Natural killer cell (primary cell): ENCODE data around the gene DGKB. TPM values are rescaled to one million over a fixed set of nuclear protein-coding genes. Genes with fewer than 3 reads are reported as not detected.

Experiments
- ATAC-seq, 3 donors: fragments of 150-1000 bp in 2 of 3; fragments of 200-7000 bp in 1 of 3; cut with Tn5 transposase; 1 replicate in 1 of 3; 2 replicates in 2 of 3; pipeline ENCODE4 v1.10.0; 2021; ENCODE audit warnings: mild to moderate bottlenecking in 2 of 3, moderate library complexity in 2 of 3
- DNase-seq, 2 donors: peaks; one replicate each; pipeline versions ENCODE4 v3.0.0 to v3.0.0-alpha.2; 2013 to 2021; ENCODE audit warnings: mixed read lengths in 1 of 2
- H3K27ac ChIP-seq: one replicate; pipeline ENCODE4 v1.5.1; 2013; ENCODE audit warnings: mild to moderate bottlenecking, low read length
- H3K27me3 ChIP-seq: one replicate; pipeline ENCODE4 v1.6.1; 2013; ENCODE audit warnings: low read length; ENCODE audit not compliant: control insufficient read depth, insufficient read depth
- H3K36me3 ChIP-seq: one replicate; pipeline ENCODE4 v1.6.1; 2013; ENCODE audit warnings: low read length; ENCODE audit not compliant: control insufficient read depth, insufficient read depth
- H3K4me1 ChIP-seq: one replicate; pipeline ENCODE4 v1.6.1; 2013; ENCODE audit warnings: low read length; ENCODE audit not compliant: control insufficient read depth, insufficient read depth
- H3K4me3 ChIP-seq: one replicate; pipeline ENCODE4 v1.5.1; 2013; ENCODE audit warnings: low read length
- H3K9me3 ChIP-seq: one replicate; pipeline ENCODE4 v1.6.1; 2013; ENCODE audit warnings: low read length; ENCODE audit not compliant: control insufficient read depth, insufficient read depth
- H3K27ac Mint-ChIP-seq, 2 donors: one replicate each; pipeline ENCODE4 v1.8.0; 2022; ENCODE audit warnings: mild to moderate bottlenecking in 2 of 2, mixed read lengths in 2 of 2, moderate library complexity in 1 of 2
- H3K27me3 Mint-ChIP-seq, 2 donors: one replicate each; pipeline ENCODE4 v1.8.0; 2022; ENCODE audit warnings: low read depth in 2 of 2, mixed read lengths in 2 of 2
- H3K36me3 Mint-ChIP-seq: one replicate; pipeline ENCODE4 v1.8.0; 2022; ENCODE audit warnings: mixed read lengths
- H3K4me1 Mint-ChIP-seq, 2 donors: one replicate each; pipeline ENCODE4 v1.8.0; 2022; ENCODE audit warnings: mixed read lengths in 2 of 2
- H3K4me3 Mint-ChIP-seq: one replicate; pipeline ENCODE4 v1.8.0; 2022; ENCODE audit warnings: mild to moderate bottlenecking, moderate library complexity, mixed read lengths
- H3K9me3 Mint-ChIP-seq, 2 donors: one replicate each; pipeline ENCODE4 v1.8.0; 2022; ENCODE audit warnings: mixed read lengths in 2 of 2
- WGBS: methylation state at CpG from one replicate; pipeline ENCODE4 v1.1.7; 2013; ENCODE audit warnings: missing lambda C conversion rate; ENCODE audit not compliant: insufficient coverage; 5-methylcytosine and 5-hydroxymethylcytosine counted together
- intact Hi-C: fragments of 100-400 bp; cut with micrococcal nuclease; formaldehyde crosslinking; loops from one replicate; pipeline ENCODE4 v1.14.2; 2022
- total RNA-seq, 4 donors: library from RNA; stranded (reverse); fragments of 120-200 nt in 1 of 4; gene quantifications; one replicate each; pipeline versions ENCODE4 v1.2.3 to v1.2.4, GENCODE V29; 2013 to 2022
- TF ChIP-seq, protein P1 (sequence below): fragments of 200-600 bp; IDR thresholded peaks from one replicate; pipeline ENCODE4 v1.8.0; 2022; ENCODE audit warnings: antibody characterized with exemption

Gene DGKB
- total RNA-seq, 3 donors from 2014 or later (not counting 1 experiment from before 2014, with no cell fraction given), result not detected

DNA sequence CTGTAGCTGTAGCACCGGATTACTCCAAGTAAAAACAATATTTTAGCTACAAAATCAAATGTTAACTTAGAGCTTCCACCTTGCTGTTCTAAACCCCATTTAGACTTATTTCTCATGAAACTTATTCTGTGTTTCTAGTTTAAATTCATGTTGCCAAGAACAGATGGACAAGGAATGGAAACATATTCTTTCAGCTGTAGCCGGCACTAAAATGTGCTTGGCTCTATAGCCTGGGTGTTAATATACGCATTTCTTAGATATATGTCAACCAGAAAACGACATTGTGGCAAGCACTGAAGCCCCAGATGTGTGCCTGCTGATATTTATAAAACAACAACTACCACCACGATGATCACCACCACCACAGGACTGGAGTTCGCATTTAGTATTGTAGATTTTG lies 722.8 kb downstream of the DGKB start:
- Histone ChIP-seq H3K4me1 (no peaks in the 10 kb centered on the region), H3K36me3 (no peaks in the 10 kb centered on the region), H3K27ac (no peak overlapping the region), H3K4me3 (no peak overlapping the region), H3K9me3 (no peaks in the 10 kb centered on the region), H3K27me3 (no peaks in the 10 kb centered on the region)
- TF ChIP-seq, protein P1, sequence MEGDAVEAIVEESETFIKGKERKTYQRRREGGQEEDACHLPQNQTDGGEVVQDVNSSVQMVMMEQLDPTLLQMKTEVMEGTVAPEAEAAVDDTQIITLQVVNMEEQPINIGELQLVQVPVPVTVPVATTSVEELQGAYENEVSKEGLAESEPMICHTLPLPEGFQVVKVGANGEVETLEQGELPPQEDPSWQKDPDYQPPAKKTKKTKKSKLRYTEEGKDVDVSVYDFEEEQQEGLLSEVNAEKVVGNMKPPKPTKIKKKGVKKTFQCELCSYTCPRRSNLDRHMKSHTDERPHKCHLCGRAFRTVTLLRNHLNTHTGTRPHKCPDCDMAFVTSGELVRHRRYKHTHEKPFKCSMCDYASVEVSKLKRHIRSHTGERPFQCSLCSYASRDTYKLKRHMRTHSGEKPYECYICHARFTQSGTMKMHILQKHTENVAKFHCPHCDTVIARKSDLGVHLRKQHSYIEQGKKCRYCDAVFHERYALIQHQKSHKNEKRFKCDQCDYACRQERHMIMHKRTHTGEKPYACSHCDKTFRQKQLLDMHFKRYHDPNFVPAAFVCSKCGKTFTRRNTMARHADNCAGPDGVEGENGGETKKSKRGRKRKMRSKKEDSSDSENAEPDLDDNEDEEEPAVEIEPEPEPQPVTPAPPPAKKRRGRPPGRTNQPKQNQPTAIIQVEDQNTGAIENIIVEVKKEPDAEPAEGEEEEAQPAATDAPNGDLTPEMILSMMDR, result no peak
- Mint-ChIP-seq H3K4me3 (no peak overlapping the region), H3K4me1 (no peaks in the 10 kb centered on the region), H3K27ac (no peak overlapping the region), H3K36me3 (no peaks in the 10 kb centered on the region), H3K9me3 (peaks cover 6 to 7% of the 10 kb centered on the region in 2 donors), H3K27me3 (no peaks in the 10 kb centered on the region)
- ATAC-seq (no peak), DNase-seq (no peak)
- intact Hi-C loops, result no loop called here
- 87% methylated on average over 3 of the region's 6 CpGs for WGBS

GRCh38 chr7:14177876-14178275 lies 724.7 kb downstream of the DGKB start:
- Mint-ChIP-seq H3K36me3 (no peaks in the 10 kb centered on the region), H3K9me3 (peaks cover 9 to 11% of the 10 kb centered on the region in 2 donors), H3K27ac (no peak overlapping the region), H3K27me3 (no peaks in the 10 kb centered on the region), H3K4me3 (no peak overlapping the region), H3K4me1 (no peaks in the 10 kb centered on the region)
- no peak overlapping the region for H3K27ac ChIP-seq
- no peaks in the 10 kb centered on the region for H3K9me3 ChIP-seq
- DNase-seq (no peak), ATAC-seq (no peak)
- H3K27me3 ChIP-seq, result no peaks in the 10 kb centered on the region
- H3K4me3 ChIP-seq, result no peak overlapping the region
- intact Hi-C loops, result no loop called here
- TF ChIP-seq, protein P1, result no peak
- no peaks in the 10 kb centered on the region for H3K4me1 ChIP-seq
- 90% methylated on average over 5 of the region's 5 CpGs for WGBS
- H3K36me3 ChIP-seq, result no peaks in the 10 kb centered on the region

GRCh38 chr7:14170872-14171271 lies 731.7 kb downstream of the DGKB start:
- H3K4me1 Mint-ChIP-seq, result no peaks in the 10 kb centered on the region
- no peak for DNase-seq
- H3K4me3 Mint-ChIP-seq, result no peak overlapping the region
- H3K9me3 Mint-ChIP-seq, result peaks cover 15 to 23% of the 10 kb centered on the region in 2 donors
- intact Hi-C loops, result no loop called here
- Histone ChIP-seq H3K4me1 (no peaks in the 10 kb centered on the region), H3K27ac (no peak overlapping the region), H3K9me3 (no peaks in the 10 kb centered on the region), H3K27me3 (no peaks in the 10 kb centered on the region), H3K36me3 (no peaks in the 10 kb centered on the region), H3K4me3 (no peak overlapping the region)
- H3K27me3 Mint-ChIP-seq, result no peaks in the 10 kb centered on the region
- no peaks in the 10 kb centered on the region for H3K36me3 Mint-ChIP-seq
- TF ChIP-seq, protein P1, result no peak
- H3K27ac Mint-ChIP-seq, result no peak overlapping the region
- no peak for ATAC-seq
- WGBS, result 94% methylated on average over 2 of the region's 2 CpGs

GRCh38 chr7:14158111-14158510 lies 744.4 kb downstream of the DGKB start:
- TF ChIP-seq, protein P1, result no peak
- peaks cover 12 to 17% of the 10 kb centered on the region in 2 donors for H3K9me3 Mint-ChIP-seq
- Histone ChIP-seq H3K4me3 (no peak overlapping the region), H3K9me3 (peaks cover 2% of the 10 kb centered on the region), H3K27me3 (no peaks in the 10 kb centered on the region), H3K4me1 (no peaks in the 10 kb centered on the region), H3K27ac (no peak overlapping the region), H3K36me3 (no peaks in the 10 kb centered on the region)
- intact Hi-C loops, result no loop called here
- no peaks in the 10 kb centered on the region for H3K4me1 Mint-ChIP-seq
- no peaks in the 10 kb centered on the region for H3K36me3 Mint-ChIP-seq
- no CpG with 5 or more reads among the region's 2 CpGs for WGBS
- ATAC-seq (no peak), DNase-seq (no peak)
- H3K27ac Mint-ChIP-seq, result no peak overlapping the region
- no peaks in the 10 kb centered on the region for H3K27me3 Mint-ChIP-seq
- H3K4me3 Mint-ChIP-seq, result no peak overlapping the region
